Neural cell (in vitro differentiated cells): ENCODE measurements around the gene GPS2. TPM values are rescaled to one million over a fixed set of nuclear protein-coding genes. Genes with fewer than 3 reads are reported as not detected.

Experiments used
- H2AFZ ChIP-seq: fragments of 200-600, 300-800 bp; sonication (generic), shearing (Covaris generic); 2 replicates; pipeline ENCODE4 v1.6.0; 2014; ENCODE audit warnings: low read depth, mild to moderate bottlenecking, antibody characterized with exemption, low read length, moderate library complexity
- H3F3A ChIP-seq: fragments of 200-600 bp; shearing (Covaris generic); 2 replicates; pipeline ENCODE4 v1.6.1; 2016; ENCODE audit warnings: mild to moderate bottlenecking, moderate library complexity, mixed read lengths, antibody characterized with exemption, low read length; ENCODE audit not compliant: insufficient read depth, poor library complexity, severe bottlenecking
- H3K27ac ChIP-seq: fragments of 200-600, 300-800 bp; sonication (generic), shearing (Covaris generic); 2 replicates; pipeline ENCODE4 v1.5.1; 2014; ENCODE audit warnings: mild to moderate bottlenecking, low read length, moderate library complexity
- H3K27me3 ChIP-seq: fragments of 300-800, 200-600 bp; sonication (generic), shearing (Covaris generic); 2 replicates; pipeline ENCODE4 v1.6.0; 2014; ENCODE audit warnings: mild to moderate bottlenecking, low read depth, low read length, moderate library complexity; ENCODE audit not compliant: insufficient read depth
- H3K36me3 ChIP-seq: fragments of 300-800, 200-600 bp; sonication (generic), shearing (Covaris generic); 2 replicates; pipeline ENCODE4 v1.5.1; 2014; ENCODE audit warnings: mild to moderate bottlenecking, antibody characterized with exemption, low read length, moderate library complexity; ENCODE audit not compliant: insufficient read depth
- H3K4me2 ChIP-seq: fragments of 300-800, 200-600 bp; sonication (generic), shearing (Covaris generic); 2 replicates; pipeline ENCODE4 v1.6.0; 2014; ENCODE audit warnings: mild to moderate bottlenecking, low read length
- H3K4me3 ChIP-seq: fragments of 300-800, 200-600 bp; sonication (generic), shearing (Covaris generic); 2 replicates; pipeline ENCODE4 v1.5.1; 2014; ENCODE audit warnings: mild to moderate bottlenecking, low read length, moderate library complexity
- H3K79me2 ChIP-seq: fragments of 200-600 bp; shearing (Covaris generic); replicated peaks from 2 replicates; pipeline ENCODE4 v1.6.0; 2014; ENCODE audit warnings: mild to moderate bottlenecking, low read length, moderate library complexity; ENCODE audit not compliant: insufficient read depth
- H3K9ac ChIP-seq: fragments of 300-800, 200-600 bp; sonication (generic), shearing (Covaris generic); 2 replicates; pipeline ENCODE4 v1.6.1; 2016; ENCODE audit warnings: mild to moderate bottlenecking, low read length, mixed read lengths
- H3K9me2 ChIP-seq: fragments of 200-600 bp; shearing (Covaris generic); 2 replicates; pipeline ENCODE4 v1.6.1; 2016; ENCODE audit warnings: mild to moderate bottlenecking, low read length, mixed read lengths; ENCODE audit not compliant: insufficient read depth
- H3K9me3 ChIP-seq: fragments of 200-600, 300-800 bp; sonication (generic), shearing (Covaris generic); 2 replicates; pipeline ENCODE4 v1.6.1; 2016; ENCODE audit warnings: mild to moderate bottlenecking, mixed run types, low read length, moderate library complexity, mixed read lengths
- H4K20me1 ChIP-seq: fragments of 200-600 bp; shearing (Covaris generic); 2 replicates; pipeline ENCODE4 v1.6.1; 2016; ENCODE audit warnings: mild to moderate bottlenecking, mixed run types; ENCODE audit not compliant: insufficient read depth
- CTCF ChIP-seq: fragments of 450-650 bp; IDR thresholded peaks from 2 replicates; pipeline ENCODE4 v1.5.1; 2014; ENCODE audit warnings: antibody characterized with exemption, mild to moderate bottlenecking, moderate library complexity; ENCODE audit not compliant: poor library complexity, severe bottlenecking
- EP300 ChIP-seq: fragments of 450-650 bp; conservative IDR thresholded peaks from 2 replicates; pipeline ENCODE4 v1.6.1; 2014; ENCODE audit warnings: antibody characterized with exemption, mild to moderate bottlenecking, moderate library complexity; ENCODE audit not compliant: poor library complexity, severe bottlenecking
- EZH2 ChIP-seq: fragments of 200-600, 300-800 bp; shearing (Covaris generic), sonication (generic); IDR thresholded peaks from 2 replicates; pipeline ENCODE4 v1.6.1; 2014; ENCODE audit warnings: antibody characterized with exemption, low read length, borderline replicate concordance, mild to moderate bottlenecking; ENCODE audit not compliant: insufficient read depth, poor library complexity, severe bottlenecking
- MXI1 ChIP-seq: fragments of 450-650 bp; conservative IDR thresholded peaks from 2 replicates; pipeline ENCODE4 v1.6.1; 2014; ENCODE audit warnings: antibody characterized with exemption, mild to moderate bottlenecking; ENCODE audit not compliant: poor library complexity, severe bottlenecking
- POLR2AphosphoS5 ChIP-seq: IDR thresholded peaks from 2 replicates; pipeline ENCODE4 v1.6.1; 2012
- RAD21 ChIP-seq: fragments of 450-650 bp; conservative IDR thresholded peaks from 2 replicates; pipeline ENCODE4 v1.6.1; 2014; ENCODE audit warnings: antibody characterized with exemption, mild to moderate bottlenecking, moderate library complexity
- SMC3 ChIP-seq: fragments of 450-650 bp; conservative IDR thresholded peaks from 2 replicates; pipeline ENCODE4 v1.6.1; 2014; ENCODE audit warnings: antibody characterized with exemption, mild to moderate bottlenecking, moderate library complexity; ENCODE audit not compliant: poor library complexity
- TAF1 ChIP-seq: IDR thresholded peaks from 2 replicates; pipeline ENCODE4 v1.6.1; 2012; ENCODE audit warnings: low read depth
- polyA plus RNA-seq: library from polyadenylated mRNA; depleted of rRNA; stranded (reverse); fragments of >200 nt; gene quantifications from 2 replicates; pipeline ENCODE4 v1.2.3, GENCODE V29; 2014
- TF ChIP-seq, protein P1 (sequence below): IDR thresholded peaks from 2 replicates; pipeline ENCODE4 v1.6.1; 2012; ENCODE audit warnings: borderline replicate concordance

Gene GPS2
- polyA plus RNA-seq, 1 donor from 2014 or later: 108 TPM

DNA sequence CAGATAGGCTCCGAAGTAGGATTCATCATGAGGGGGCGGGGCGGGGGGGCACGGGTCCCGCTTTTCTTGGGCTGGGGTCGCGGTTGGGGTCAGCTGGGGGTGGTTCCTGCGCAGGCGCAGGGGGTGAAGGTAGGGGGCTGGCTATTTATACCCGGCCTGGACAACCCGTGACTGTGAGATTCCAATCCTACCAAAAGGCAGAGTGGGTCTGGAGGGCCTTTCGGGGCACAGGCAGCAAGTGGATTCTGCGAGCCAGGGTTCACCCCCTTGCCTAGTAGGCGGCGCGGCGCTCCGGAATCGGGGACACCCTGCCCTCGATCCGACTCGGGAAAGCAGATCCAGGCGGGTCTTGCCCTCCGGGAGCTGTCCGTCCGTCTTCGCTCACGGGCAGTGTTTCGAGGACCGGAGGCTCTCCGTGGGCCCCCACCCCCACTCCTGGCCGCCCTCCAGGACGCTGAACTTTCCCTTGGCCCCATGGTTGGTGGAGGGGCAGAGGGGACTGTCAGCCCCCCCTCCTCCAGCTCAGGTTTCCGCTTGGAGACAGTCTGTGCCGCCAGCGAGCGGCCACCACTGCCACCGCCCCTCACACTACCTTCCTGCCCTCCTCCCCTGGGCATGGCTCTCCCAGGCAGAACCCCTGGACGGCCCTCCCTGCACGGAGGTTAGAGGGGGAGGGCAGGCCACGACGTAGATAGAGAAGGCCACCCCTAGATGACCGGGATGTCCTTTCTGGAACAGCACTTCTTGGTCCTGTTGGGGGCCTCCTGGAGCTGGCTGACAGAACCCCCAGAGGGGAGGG, 33.0 kb downstream of the GPS2 start:
- Histone ChIP-seq H3K36me3 (no peaks in the 10 kb centered on the region), H3K79me2 (no peaks in the 10 kb centered on the region), H3K27ac (no peak overlapping the region), H3K9ac (no peak overlapping the region), H3K9me2 (no peaks in the 10 kb centered on the region), H4K20me1 (no peaks in the 10 kb centered on the region), H3K4me3 (peak overlapping the region; percentile 60), H3K9me3 (no peaks in the 10 kb centered on the region), H3K27me3 (peaks cover 31% of the 10 kb centered on the region), H3K4me2 (no peak overlapping the region), H2AFZ (no peak overlapping the region), H3F3A (no peaks in the 10 kb centered on the region)
- TF ChIP-seq EZH2: peak; percentile 27
- no peak for TF ChIP-seq MXI1

DNA sequence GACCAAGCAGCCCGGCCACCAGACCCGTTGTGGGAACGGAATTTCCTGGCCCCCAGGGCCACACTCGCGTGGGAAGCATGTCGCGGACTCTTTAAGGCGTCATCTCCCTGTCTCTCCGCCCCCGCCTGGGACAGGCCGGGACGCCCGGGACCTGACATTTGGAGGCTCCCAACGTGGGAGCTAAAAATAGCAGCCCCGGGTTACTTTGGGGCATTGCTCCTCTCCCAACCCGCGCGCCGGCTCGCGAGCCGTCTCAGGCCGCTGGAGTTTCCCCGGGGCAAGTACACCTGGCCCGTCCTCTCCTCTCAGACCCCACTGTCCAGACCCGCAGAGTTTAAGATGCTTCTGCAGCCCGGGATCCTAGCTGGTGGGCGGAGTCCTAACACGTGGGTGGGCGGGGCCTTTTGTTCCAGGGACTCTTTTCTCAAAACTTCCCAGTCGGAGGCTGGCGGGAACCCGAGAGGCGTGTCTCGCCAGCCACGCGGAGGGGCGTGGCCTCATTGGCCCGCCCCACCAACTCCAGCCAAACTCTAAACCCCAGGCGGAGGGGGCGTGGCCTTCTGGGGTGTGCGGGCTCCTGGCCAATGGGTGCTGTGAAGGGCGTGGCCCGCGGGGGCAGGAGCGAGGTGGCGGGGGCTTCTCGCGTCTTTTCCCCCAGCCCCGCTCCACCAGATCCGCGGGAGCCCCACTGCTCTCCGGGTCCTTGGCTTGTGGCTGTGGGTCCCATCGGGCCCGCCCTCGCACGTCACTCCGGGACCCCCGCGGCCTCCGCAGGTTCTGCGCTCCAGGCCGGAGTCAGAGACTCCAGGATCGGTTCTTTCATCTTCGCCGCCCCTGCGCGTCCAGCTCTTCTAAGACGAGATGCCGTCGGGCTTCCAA, 33.8 kb downstream of the GPS2 start, which contains the start of gene SLC2A4:
TSS of gene SLC2A4 (plus strand) at position 645 of the 879 bp plus-strand sequence. CDS start at position 862, 217 bp downstream.
- Histone ChIP-seq H3K9ac (no peak within 1 kb of the TSS), H3F3A (no peaks in the 10 kb centered on the region), H4K20me1 (no peaks in the 10 kb centered on the region), H3K4me3 (peak within 1 kb of the TSS; percentile 60), H3K79me2 (no peaks in the 10 kb centered on the region), H3K4me2 (peak within 1 kb of the TSS; percentile 84), H3K9me3 (no peaks in the 10 kb centered on the region), H3K27me3 (peaks cover 31% of the 10 kb centered on the region), H3K9me2 (no peaks in the 10 kb centered on the region), H3K27ac (no peak within 1 kb of the TSS), H3K36me3 (no peaks in the 10 kb centered on the region), H2AFZ (no peak within 1 kb of the TSS)
- TF ChIP-seq EZH2 (no peak), MXI1 (peak; percentile 76)
- TF ChIP-seq, protein P1, sequence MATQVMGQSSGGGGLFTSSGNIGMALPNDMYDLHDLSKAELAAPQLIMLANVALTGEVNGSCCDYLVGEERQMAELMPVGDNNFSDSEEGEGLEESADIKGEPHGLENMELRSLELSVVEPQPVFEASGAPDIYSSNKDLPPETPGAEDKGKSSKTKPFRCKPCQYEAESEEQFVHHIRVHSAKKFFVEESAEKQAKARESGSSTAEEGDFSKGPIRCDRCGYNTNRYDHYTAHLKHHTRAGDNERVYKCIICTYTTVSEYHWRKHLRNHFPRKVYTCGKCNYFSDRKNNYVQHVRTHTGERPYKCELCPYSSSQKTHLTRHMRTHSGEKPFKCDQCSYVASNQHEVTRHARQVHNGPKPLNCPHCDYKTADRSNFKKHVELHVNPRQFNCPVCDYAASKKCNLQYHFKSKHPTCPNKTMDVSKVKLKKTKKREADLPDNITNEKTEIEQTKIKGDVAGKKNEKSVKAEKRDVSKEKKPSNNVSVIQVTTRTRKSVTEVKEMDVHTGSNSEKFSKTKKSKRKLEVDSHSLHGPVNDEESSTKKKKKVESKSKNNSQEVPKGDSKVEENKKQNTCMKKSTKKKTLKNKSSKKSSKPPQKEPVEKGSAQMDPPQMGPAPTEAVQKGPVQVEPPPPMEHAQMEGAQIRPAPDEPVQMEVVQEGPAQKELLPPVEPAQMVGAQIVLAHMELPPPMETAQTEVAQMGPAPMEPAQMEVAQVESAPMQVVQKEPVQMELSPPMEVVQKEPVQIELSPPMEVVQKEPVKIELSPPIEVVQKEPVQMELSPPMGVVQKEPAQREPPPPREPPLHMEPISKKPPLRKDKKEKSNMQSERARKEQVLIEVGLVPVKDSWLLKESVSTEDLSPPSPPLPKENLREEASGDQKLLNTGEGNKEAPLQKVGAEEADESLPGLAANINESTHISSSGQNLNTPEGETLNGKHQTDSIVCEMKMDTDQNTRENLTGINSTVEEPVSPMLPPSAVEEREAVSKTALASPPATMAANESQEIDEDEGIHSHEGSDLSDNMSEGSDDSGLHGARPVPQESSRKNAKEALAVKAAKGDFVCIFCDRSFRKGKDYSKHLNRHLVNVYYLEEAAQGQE: no peak

- Histone ChIP-seq H3K9me2 (no peaks in the 10 kb centered on the region), H3F3A (no peaks in the 10 kb centered on the region), H3K4me2 (peak overlapping the region; percentile 84), H3K79me2 (no peaks in the 10 kb centered on the region), H3K36me3 (no peaks in the 10 kb centered on the region), H3K27me3 (peaks cover 31% of the 10 kb centered on the region), H4K20me1 (no peaks in the 10 kb centered on the region), H3K4me3 (peak overlapping the region; percentile 60), H3K27ac (no peak overlapping the region), H3K9ac (no peak overlapping the region), H3K9me3 (no peaks in the 10 kb centered on the region), H2AFZ (no peak overlapping the region)
- TF ChIP-seq SMC3 (peak; percentile 96), TAF1 (no peak), EZH2 (no peak), CTCF (peak; percentile 98), MXI1 (peak; percentile 12), POLR2AphosphoS5 (no peak), EP300 (no peak), RAD21 (peak; percentile 96)
- TF ChIP-seq, protein P1: no peak
These were observed 34.6 kb downstream of the GPS2 start for GRCh38 chr17:7280519-7281073.
